Activated CD4-positive, alpha-beta T cell treated with anti-CD3 and anti-CD28 coated beads, Interleukin-2, amount 50 U/mL, for 24 hours (primary cell): ENCODE data around the gene PRTN3.
"Not testable (repeated sequence)": the region's sequence is repeated elsewhere in the genome, so short reads cannot be mapped to it uniquely, and the experiment has no call there.

Experiments
- DNase-seq, 2 donors: peaks; one replicate each; pipeline ENCODE4 v3.0.0-alpha.2; 2020; ENCODE audit warnings: low read depth in 1 of 2, low spot score in 1 of 2

PRTN3 gene

DNA sequence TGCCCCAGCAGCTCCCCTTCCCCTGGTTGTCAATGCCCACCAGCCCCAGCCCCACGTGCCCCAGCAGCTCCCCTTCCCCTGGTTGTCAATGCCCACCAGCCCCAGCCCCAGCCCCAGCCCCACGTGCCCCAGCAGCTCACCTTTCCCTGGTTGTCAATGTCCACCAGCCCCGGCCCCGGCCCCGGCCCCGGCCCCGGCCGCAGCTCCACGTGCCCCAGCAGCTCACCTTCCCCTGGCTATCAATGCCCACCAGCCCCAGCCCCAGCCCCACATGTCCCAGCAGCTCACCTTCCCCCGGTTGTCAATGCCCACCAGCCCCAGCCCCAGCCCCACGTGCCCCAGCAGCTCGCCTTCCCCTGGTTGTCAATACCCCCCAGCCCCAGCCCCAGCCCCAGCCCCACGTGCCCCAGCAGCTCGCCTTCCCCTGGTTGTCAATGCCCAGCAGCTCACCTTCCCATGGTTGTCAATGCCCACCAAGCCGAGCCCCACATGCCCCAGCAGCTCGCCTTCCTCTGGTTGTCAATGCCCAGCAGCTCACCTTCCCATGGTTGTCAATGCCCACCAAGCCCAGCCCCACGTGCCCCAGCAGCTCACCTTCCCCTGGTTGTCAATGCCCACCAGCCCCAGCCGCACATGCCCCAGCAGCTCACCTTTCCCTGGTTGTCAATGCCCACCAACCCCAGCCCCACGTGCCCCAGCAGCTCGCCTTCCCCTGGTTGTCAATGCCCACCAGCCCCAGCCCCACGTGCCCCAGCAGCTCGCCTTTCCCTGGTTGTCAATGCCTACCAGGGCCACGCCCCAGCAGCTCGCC lies 38.2 kb downstream of the PRTN3 start:
- DNase-seq, result not testable (repeated sequence)

- no peak for DNase-seq
Observed at GRCh38 chr19:879711-880438, 39.1 kb downstream of the PRTN3 start.

DNA sequence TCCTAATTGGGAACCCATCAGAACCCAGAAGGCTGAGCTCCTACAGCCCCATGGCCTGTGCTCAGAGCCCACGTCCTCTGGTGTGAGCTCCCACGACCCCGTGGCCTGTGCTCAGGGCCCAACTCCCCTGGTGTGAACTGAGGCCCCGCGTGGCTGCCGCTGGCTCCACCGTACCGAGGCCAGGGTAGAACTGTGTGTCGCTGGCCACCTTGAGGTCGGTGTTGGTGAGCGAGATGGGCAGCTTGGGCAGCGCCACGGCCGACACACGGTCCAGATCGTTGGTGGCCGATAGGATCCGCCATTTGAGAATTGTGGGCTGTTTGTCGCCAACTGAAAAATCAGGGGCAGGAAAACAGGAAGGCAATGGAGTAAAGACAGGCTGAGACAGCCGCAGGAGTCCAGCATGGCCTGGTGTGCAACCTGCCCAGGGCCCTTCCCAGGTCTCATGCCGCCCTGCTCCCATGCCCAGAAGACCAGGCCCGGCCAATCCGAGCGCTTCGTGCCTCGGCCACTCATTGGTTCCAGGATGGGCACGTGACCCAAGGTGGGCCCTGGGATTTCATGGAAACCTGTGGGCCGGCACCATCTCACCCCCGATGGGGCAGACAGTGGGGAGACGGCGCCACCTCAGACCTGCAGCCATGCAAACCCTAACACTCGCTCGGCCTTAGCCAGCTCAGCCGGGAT lies 40.7 kb downstream of the PRTN3 start:
- no peak for DNase-seq

- no peak for DNase-seq
Observed at GRCh38 chr19:882871-883497, 42.2 kb downstream of the PRTN3 start.

- DNase-seq, result no peak
Observed at GRCh38 chr19:883661-884211, 42.9 kb downstream of the PRTN3 start.

GRCh38 chr19:884420-885211 lies 43.8 kb downstream of the PRTN3 start:
- no peak for DNase-seq

DNA sequence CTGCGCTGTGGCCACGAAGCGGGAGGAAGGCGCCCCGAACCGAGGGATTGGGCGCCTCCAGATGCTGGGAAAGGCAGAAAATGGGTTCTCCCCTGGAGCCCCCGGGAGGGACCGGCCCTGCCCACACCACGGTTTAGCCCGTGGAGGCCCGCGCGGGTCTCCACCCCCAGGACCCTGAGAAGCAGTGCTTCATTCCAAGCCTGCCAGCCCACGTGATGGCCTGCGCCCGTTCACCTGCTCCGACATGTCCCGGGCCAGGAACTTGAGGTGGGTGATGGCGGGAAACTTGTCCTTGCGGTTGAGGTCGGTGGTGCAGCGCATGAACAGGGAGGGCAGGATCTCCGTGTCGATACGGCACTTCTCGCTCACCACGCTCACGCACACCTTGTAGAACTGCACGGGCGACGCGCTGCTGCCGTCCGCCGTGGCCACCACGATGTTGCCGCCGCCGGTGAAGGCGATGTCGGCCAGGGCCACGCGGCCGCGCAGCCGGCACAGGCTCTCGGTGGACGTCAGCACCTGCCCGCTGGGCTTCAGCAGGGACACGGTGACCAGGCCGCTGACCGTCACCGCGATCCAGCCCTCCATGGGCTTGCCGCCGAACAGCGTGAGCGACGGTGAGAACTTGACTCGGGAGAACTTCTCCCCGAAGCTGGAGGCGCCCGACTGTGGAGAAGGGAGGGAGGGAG lies 44.9 kb downstream of the PRTN3 start:
- DNase-seq, result no peak

- no peak for DNase-seq
Observed at GRCh38 chr19:887072-887471, 46.3 kb downstream of the PRTN3 start.

- no peak for DNase-seq
Observed at GRCh38 chr19:887599-887998, 46.8 kb downstream of the PRTN3 start.

- DNase-seq, result no peak
Observed at GRCh38 chr19:888581-889385, 48.0 kb downstream of the PRTN3 start.

DNA sequence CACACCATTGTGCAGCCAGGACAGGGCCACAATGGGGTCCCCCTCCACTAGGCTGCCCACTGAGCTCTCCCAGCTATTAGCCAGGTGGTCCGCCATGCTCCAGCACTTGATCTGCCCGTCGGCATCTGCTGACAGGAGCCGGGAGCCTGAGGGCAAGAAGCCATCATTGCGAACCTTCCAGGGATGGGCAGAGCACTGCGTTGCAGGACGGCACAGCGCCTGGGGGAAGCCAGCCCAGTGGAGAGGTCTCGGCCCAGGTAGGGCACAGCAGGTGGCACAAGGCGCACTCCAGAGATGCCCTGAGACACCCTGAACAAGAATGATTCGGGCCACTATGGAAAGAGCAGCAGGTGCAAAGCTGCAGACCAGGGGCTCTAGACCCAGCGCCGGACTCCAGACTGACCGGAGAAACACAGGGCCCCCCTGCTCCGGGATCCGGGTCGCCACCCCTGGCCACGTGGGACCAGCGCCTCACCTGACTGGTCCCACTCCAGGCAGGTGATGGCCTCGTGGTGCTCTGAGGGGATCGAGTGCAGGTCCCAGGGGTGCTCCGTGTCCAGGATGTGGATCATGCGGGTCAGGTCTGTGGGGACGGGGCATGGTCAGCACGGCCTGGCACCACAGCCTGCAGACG lies 49.0 kb downstream of the PRTN3 start:
- DNase-seq, result no peak

DNA sequence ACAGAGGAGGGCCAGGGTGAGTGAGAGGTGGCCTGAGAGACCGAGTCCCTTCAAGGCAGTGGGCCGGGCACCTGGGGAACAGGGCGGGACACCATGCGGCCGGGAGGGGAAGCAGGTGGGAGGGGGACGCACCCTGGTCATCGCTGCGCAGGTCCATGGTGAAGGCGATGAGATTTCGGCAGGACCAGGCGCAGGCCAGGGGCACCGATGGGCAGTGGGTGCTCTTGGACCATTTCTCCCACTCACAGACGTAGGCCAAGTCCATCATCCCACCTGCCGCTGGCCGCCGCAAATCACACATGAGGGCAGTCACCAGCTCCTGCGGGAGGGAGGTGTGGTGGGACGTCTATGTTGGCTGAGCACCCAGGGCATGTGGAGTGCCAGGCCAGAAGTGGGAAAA lies 50.0 kb downstream of the PRTN3 start:
- no peak for DNase-seq

DNA sequence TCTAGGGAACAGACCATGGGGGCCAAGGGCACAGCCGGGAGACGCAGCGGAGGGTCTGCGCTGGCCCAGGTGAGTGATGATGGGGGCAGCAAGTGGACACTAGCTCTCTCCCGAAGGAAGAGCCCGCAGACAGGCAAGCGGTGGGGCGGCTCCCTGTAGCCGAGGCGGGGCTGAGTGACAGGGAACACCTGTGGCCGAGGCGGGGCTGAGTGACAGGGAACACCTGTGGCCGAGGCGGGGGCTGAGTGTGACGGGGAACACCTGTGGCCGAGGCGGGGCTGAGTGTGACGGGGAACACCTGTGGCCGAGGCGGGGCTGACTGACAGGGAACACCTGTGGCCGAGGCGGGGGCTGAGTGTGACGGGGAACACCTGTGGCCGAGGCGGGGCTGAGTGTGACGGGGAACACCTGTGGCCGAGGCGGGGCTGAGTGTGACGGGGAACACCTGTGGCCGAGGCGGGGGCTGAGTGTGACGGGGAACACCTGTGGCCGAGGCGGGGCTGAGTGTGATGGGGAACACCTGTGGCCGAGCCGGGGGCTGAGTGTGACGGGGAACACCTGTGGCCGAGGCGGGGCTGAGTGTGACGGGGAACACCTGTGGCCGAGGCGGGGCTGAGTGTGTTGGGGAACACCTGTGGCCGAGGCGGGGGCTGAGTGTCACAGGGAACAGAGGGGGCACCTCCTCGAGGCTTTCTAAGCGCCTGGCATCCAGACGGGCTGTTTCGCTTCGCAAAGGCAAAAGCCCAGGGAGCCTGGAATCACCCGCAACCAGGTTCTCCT lies 50.8 kb downstream of the PRTN3 start:
- DNase-seq, result not testable (repeated sequence)

DNA sequence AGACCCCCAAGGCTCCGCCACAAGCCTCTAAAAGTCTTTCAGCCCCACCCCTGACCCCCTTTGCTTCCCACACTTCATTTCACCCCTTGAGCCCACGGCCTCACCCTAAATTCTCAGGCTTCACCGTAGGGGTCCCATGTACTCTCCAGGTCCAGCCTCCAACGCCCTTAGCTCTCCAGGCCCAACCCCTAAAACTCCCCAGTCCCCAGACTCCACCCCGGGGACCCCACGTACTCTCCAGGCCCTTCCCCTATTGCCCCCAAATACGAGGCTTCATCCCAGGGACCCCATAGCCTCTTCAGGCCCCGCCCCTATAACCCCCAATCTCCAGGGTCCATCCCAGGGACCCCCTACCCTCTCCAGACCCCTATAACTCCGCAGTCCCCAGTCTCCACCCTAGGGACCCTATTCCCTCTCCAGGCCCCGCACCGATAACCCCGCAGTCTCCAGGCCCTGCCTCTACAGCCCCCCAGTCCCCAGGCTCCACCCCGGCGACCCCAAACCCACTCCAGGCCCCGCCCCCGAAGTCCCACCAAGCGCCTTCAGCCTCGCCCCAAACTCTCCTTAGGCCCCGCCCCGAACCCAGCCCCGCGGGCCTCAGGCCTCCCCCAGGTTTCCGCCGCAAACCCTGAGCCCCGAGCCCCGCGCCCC lies 51.6 kb downstream of the PRTN3 start:
- DNase-seq, result no peak

DNA sequence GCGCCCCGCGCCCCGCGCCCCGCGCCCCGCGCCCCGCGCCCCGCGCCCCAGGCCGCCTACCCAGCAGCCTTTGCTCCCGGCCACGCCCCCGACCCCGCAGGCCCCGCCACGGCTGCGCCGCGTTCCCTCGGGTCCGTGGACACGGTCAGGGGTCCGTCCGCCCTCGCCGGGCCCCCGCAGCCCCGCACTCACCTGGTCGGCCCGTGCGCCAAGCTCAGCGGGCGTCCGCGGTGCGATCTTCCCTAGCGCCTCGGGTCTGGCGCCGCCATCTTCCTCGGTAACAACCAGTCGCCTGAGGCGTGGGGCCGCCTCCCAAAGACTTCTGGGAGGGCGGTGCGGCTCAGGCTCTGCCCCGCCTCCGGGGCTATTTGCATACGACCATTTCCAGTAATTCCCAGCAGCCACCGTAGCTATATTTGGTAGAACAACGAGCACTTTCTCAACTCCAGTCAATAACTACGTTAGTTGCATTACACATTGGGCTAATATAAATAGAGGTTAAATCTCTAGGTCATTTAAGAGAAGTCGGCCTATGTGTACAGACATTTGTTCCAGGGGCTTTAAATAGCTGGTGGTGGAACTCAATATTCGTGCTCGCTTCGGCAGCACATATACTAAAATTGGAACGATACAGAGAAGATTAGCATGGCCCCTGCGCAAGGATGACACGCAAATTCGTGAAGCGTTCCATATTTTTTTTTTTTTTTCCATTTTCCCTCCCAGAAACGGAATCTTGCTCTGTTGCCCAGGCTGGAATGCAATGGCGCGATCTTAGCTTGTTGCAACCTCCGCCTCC lies 52.3 kb downstream of the PRTN3 start, which contains the start of the genes MED16 and RNU6-9:
MED16 (minus strand) TSS at position 294 of the 796 bp plus-strand sequence. CDS start 2,056 bp downstream, outside the sequence.
RNU6-9 (plus strand) TSS at position 591 of the 796 bp plus-strand sequence.
- peak; percentile 81 to 89 for DNase-seq

DNA sequence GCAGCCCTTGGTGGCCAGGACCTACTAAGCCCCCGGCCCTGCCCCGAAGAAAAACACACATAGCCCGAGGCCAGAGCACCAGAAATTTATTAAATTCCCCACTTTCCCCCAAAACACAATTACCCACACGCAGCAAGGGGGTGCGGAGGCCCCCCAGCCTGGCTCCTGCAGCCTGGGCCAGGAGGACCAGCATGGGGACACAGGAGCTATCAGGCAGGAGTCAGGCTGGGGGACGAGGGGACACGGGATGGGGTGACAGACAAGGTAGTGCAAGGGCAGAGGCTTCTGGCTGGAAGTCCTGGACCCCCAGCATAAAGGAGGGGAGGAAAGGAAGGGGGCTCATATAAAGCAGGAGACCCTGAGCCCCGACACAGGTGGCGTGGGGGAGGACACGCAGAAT lies 55.6 kb downstream of the PRTN3 start:
- no peak for DNase-seq
